SK-N-SH (cell line): ENCODE measurements around the gene FFAR4. TPM values are rescaled to one million over a fixed set of nuclear protein-coding genes. Genes with fewer than 3 reads are reported as not detected.

Experiments
- CTCF ChIA-PET: fragments of 300-600, 350-600 bp; formaldehyde crosslinking; extraction: SDS; loops from one replicate; lab custom pipeline; 2021; lab: Yijun Ruan, JAX
- POLR2A ChIA-PET: fragments of 350-600 bp; sonication (Branson Sonifier 250); formaldehyde crosslinking; extraction: SDS; loops from one replicate; lab custom pipeline; 2020; ENCODE audit warnings: antibody characterized with exemption, inconsistent platforms; lab: Yijun Ruan, JAX
- DNase-seq: peaks from one replicate; pipeline ENCODE4 v3.0.0; 2012
- H2AFZ ChIP-seq: fragments of 200-600 bp; sonication (generic); 2 replicates; pipeline ENCODE4 v1.8.1; 2016; ENCODE audit warnings: antibody characterized with exemption, mild to moderate bottlenecking, low read depth
- H3F3A ChIP-seq: fragments of 200-600 bp; sonication (generic); replicated peaks from 2 replicates; pipeline ENCODE3; 2016; ENCODE audit warnings: antibody characterized with exemption, mild to moderate bottlenecking; ENCODE audit not compliant: insufficient read depth
- H3K27ac ChIP-seq, 2 experiments: fragments of 200-500 bp in 1 of 2; fragments of 200-600 bp in 1 of 2; sonication (Bioruptor generic) in 1 of 2; sonication (generic), shearing (Covaris generic) in 1 of 2; 2 replicates each; pipeline versions ENCODE4 v1.5.1 to v1.6.1; 2014 to 2016; ENCODE audit warnings: low read depth in 2 of 2, inconsistent platforms in 1 of 2, low read length in 1 of 2, mild to moderate bottlenecking in 1 of 2, mixed read lengths in 1 of 2
- H3K27me3 ChIP-seq: fragments of 200-600 bp; sonication (generic), shearing (Covaris generic); 2 replicates; pipeline ENCODE4 v1.6.1; 2016; ENCODE audit warnings: mixed run types; ENCODE audit not compliant: insufficient read depth
- H3K36me3 ChIP-seq, 2 experiments: fragments of 200-500 bp in 1 of 2; fragments of 200-600 bp in 1 of 2; sonication (Bioruptor generic) in 1 of 2; sonication (generic) in 1 of 2; replicated peaks in 1 of 2; 2 replicates each; pipeline versions ENCODE3 to v1.5.1; 2014 to 2016; ENCODE audit warnings: low read length in 1 of 2, mild to moderate bottlenecking in 1 of 2; ENCODE audit not compliant: insufficient read depth in 2 of 2, control insufficient read depth in 1 of 2
- H3K4me1 ChIP-seq, 2 experiments: fragments of 200-500 bp in 1 of 2; fragments of 200-600 bp in 1 of 2; sonication (Bioruptor generic) in 1 of 2; sonication (generic), shearing (Covaris generic) in 1 of 2; 2 replicates each; pipeline versions ENCODE4 v1.5.1 to v1.6.1; 2014 to 2016; ENCODE audit warnings: low read depth in 1 of 2, low read length in 1 of 2, mixed run types in 1 of 2; ENCODE audit not compliant: insufficient read depth in 2 of 2, control insufficient read depth in 1 of 2
- H3K4me2 ChIP-seq: fragments of 200-600 bp; sonication (generic), shearing (Covaris generic); 2 replicates; pipeline ENCODE4 v1.6.1; 2017; ENCODE audit warnings: mixed run types
- H3K4me3 ChIP-seq, 2 experiments: fragments of 200-500 bp in 1 of 2; fragments of 200-600 bp in 1 of 2; sonication (Bioruptor generic) in 1 of 2; sonication (generic), shearing (Covaris generic) in 1 of 2; 2 replicates each; pipeline versions ENCODE4 v1.5.1 to v1.8.1; 2014 to 2016; ENCODE audit warnings: low read depth in 2 of 2, inconsistent platforms in 1 of 2, low read length in 1 of 2, mild to moderate bottlenecking in 1 of 2, mixed read lengths in 1 of 2, moderate library complexity in 1 of 2
- H3K79me2 ChIP-seq: fragments of 200-600 bp; sonication (generic); 2 replicates; pipeline ENCODE4 v1.8.1; 2017; ENCODE audit warnings: mild to moderate bottlenecking; ENCODE audit not compliant: insufficient read depth
- H3K9ac ChIP-seq: fragments of 200-600 bp; sonication (generic); 2 replicates; pipeline ENCODE4 v1.6.1; 2017; ENCODE audit warnings: mixed run types
- H3K9me2 ChIP-seq: fragments of 200-600 bp; sonication (generic); 2 replicates; pipeline ENCODE4 v1.6.1; 2017; ENCODE audit warnings: mixed run types
- H3K9me3 ChIP-seq: fragments of 200-600 bp; sonication (generic); 2 replicates; pipeline ENCODE4 v1.6.1; 2017; ENCODE audit warnings: mixed run types, mild to moderate bottlenecking, moderate library complexity
- H4K20me1 ChIP-seq: fragments of 200-600 bp; sonication (generic); 2 replicates; pipeline ENCODE4 v1.6.1; 2017; ENCODE audit warnings: mild to moderate bottlenecking, mixed run types; ENCODE audit not compliant: insufficient read depth
- CHD2 ChIP-seq: fragments of 150-350 bp; IDR thresholded peaks from 2 replicates; pipeline ENCODE4 v1.6.1; 2018; ENCODE audit warnings: low read length; ENCODE audit not compliant: partially characterized antibody
- CTCF ChIP-seq: fragments of 200-600 bp; sonication (generic); IDR thresholded peaks from 2 replicates; pipeline ENCODE4 v1.6.1; 2017; ENCODE audit warnings: antibody characterized with exemption, mild to moderate bottlenecking, moderate library complexity
- EP300 ChIP-seq, 2 experiments: IDR thresholded peaks; 2 replicates each; pipeline versions ENCODE4 v1.4.0 to v1.6.1; 2012; ENCODE audit warnings: borderline replicate concordance in 1 of 2, low read depth in 1 of 2, low read length in 1 of 2
- EZH2phosphoT487 ChIP-seq: fragments of 200-600 bp; sonication (generic); IDR thresholded peaks from 2 replicates; pipeline ENCODE4 v1.6.1; 2017; ENCODE audit warnings: low read depth, mixed run types, mild to moderate bottlenecking, antibody characterized with exemption, moderate library complexity, borderline replicate concordance
- FOXM1 ChIP-seq: IDR thresholded peaks from 2 replicates; pipeline ENCODE4 v1.4.0; 2012; ENCODE audit warnings: low read depth, mild to moderate bottlenecking
- GABPA ChIP-seq: IDR thresholded peaks from 2 replicates; pipeline ENCODE4 v1.4.0; 2012; ENCODE audit warnings: low read depth, mild to moderate bottlenecking
- GATA2 ChIP-seq: sonication (generic); formaldehyde crosslinking; IDR thresholded peaks from 2 replicates; pipeline ENCODE4 v1.5.0; 2020; ENCODE audit warnings: mild to moderate bottlenecking, missing genetic modification reagents
- IRF3 ChIP-seq: fragments of 150-350 bp; IDR thresholded peaks from 2 replicates; pipeline ENCODE4 v1.6.1; 2016; ENCODE audit warnings: mild to moderate bottlenecking, low read depth, low read length
- JUND ChIP-seq: IDR thresholded peaks from 2 replicates; pipeline ENCODE4 v1.4.0; 2012
- NFIC ChIP-seq: IDR thresholded peaks from 2 replicates; pipeline ENCODE4 v1.4.0; 2012; ENCODE audit warnings: borderline replicate concordance
- POLR2AphosphoS5 ChIP-seq: IDR thresholded peaks from 2 replicates; pipeline ENCODE4 v1.6.1; 2012; ENCODE audit warnings: low read depth, low read length
- REST ChIP-seq: IDR thresholded peaks from 2 replicates; pipeline ENCODE4 v1.6.1; 2012; ENCODE audit warnings: mild to moderate bottlenecking, low read depth, low read length, moderate library complexity
- RXRA ChIP-seq: IDR thresholded peaks from 2 replicates; pipeline ENCODE4 v1.4.0; 2012; ENCODE audit warnings: low read depth, mild to moderate bottlenecking, borderline replicate concordance
- SIN3A ChIP-seq: IDR thresholded peaks from 2 replicates; pipeline ENCODE4 v1.6.1; 2012; ENCODE audit warnings: low read depth, mild to moderate bottlenecking, low read length, moderate library complexity, borderline replicate concordance
- SMC3 ChIP-seq: IDR thresholded peaks from 2 replicates; pipeline ENCODE4 v1.6.1; 2012; ENCODE audit warnings: low read depth, low read length, improper control_type of control experiment
- TEAD4 ChIP-seq: IDR thresholded peaks from 2 replicates; pipeline ENCODE4 v1.4.0; 2012; ENCODE audit warnings: mild to moderate bottlenecking, borderline replicate concordance; ENCODE audit not compliant: insufficient read depth
- WGBS: methylation state at CpG from one replicate; pipeline ENCODE4 v1.1.6; 2017; ENCODE audit warnings: low lambda C conversion rate; 5-methylcytosine and 5-hydroxymethylcytosine counted together
- polyA plus RNA-seq, 3 experiments: library from polyadenylated mRNA; depleted of rRNA; stranded (reverse); fragments of >200 nt; gene quantifications; 2 replicates each; pipeline ENCODE4 v1.2.3, GENCODE V29; 2012

FFAR4 gene
- polyA plus RNA-seq, 1 of the 3 experiments (the other 2 are of a cell fraction) = not detected

- no peaks in the 10 kb centered on the region for H3K79me2 ChIP-seq
- 81% methylated on average over 3 of the region's 3 CpGs for WGBS
- no peak overlapping the region for H3K9ac ChIP-seq
- H3K9me2 ChIP-seq = no peaks in the 10 kb centered on the region
- H3K4me2 ChIP-seq = no peak overlapping the region
- no peaks in the 10 kb centered on the region for H3K9me3 ChIP-seq
- no peaks in the 10 kb centered on the region for H3F3A ChIP-seq
- H3K4me1 ChIP-seq = no peaks in the 10 kb centered on the region
- TF ChIP-seq NFIC (no peak), CTCF (no peak), POLR2AphosphoS5 (no peak), SMC3 (no peak), EZH2phosphoT487 (no peak), RXRA (no peak), IRF3 (no peak), JUND (no peak), SIN3A (no peak), FOXM1 (no peak), CHD2 (no peak), EP300 (IDR thresholded peaks at IDR 0.05; ENCODE audit: borderline replicate concordance in 1 of 2, low read depth in 1 of 2, low read length in 1 of 2) (no peak), REST (no peak), TEAD4 (no peak), GATA2 (CRISPR knock-in tag) (no peak), GABPA (no peak)
- no peak overlapping the region for H3K4me3 ChIP-seq
- no peaks in the 10 kb centered on the region for H4K20me1 ChIP-seq
- no peak overlapping the region for H3K27ac ChIP-seq
- ChIA-PET CTCF (no interaction called here), POLR2A (no interaction called here)
- H3K27me3 ChIP-seq = peaks cover 18% of the 10 kb centered on the region; the same call in 1 of the 2 replicates
- DNase-seq = no peak
- H3K36me3 ChIP-seq = no peaks in the 10 kb centered on the region
- H2AFZ ChIP-seq = no peak overlapping the region
Measured at GRCh38 chr10:93573924-93574323, 7.5 kb downstream of the FFAR4 start.
